HuH-7 (cell line): ENCODE data around the gene RARS1.

Experiments
- DNase-seq: peaks from one replicate; pipeline ENCODE4 v3.0.0; 2011; ENCODE audit warnings: low spot score

Gene RARS1

DNA sequence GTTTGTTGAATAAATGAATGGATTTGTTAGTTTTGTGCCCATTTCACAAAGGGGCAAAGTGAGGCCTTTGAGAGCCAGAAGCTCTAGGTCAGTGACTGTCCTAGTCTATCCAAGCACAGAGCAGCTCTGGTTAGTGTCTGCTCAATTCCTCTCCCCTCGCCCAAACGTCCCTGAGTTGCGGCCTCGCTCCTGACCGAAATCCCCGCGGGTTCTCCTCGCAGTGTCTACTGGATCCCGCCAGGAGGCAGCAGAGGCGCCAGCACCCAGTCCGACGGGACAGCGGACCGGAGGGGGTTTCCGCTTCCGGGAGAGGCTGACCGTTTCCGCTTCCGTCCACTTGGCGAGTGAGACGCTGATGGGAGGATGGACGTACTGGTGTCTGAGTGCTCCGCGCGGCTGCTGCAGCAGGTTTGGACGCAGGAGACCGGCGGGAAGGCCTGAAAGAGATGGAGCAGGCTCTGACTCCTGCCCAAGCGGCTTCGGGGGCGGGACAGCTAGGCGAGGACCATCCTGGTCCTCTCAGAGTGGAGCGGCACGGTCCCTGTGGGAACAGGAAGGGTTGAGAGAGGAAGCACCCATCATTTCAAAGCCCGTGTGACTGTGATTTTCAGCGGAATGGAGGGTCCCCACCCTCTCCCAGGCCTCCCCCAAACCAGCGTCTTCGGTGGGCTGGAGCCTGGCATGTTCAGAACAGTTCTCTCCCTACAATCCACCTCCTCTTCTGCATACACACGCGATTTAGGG lies at the start of gene RARS1:
Gene RARS1, plus strand, starts transcription at position 336 of the 744 bp plus-strand sequence. Its CDS starts 28 bp downstream, at position 364.
- peak; percentile 92 for DNase-seq

- no peak for DNase-seq
These were observed 47.9 kb upstream of the RARS1 start for GRCh38 chr5:168438349-168438748.

GRCh38 chr5:168443533-168443932 lies 42.7 kb upstream of the RARS1 start:
- DNase-seq: no peak

DNA sequence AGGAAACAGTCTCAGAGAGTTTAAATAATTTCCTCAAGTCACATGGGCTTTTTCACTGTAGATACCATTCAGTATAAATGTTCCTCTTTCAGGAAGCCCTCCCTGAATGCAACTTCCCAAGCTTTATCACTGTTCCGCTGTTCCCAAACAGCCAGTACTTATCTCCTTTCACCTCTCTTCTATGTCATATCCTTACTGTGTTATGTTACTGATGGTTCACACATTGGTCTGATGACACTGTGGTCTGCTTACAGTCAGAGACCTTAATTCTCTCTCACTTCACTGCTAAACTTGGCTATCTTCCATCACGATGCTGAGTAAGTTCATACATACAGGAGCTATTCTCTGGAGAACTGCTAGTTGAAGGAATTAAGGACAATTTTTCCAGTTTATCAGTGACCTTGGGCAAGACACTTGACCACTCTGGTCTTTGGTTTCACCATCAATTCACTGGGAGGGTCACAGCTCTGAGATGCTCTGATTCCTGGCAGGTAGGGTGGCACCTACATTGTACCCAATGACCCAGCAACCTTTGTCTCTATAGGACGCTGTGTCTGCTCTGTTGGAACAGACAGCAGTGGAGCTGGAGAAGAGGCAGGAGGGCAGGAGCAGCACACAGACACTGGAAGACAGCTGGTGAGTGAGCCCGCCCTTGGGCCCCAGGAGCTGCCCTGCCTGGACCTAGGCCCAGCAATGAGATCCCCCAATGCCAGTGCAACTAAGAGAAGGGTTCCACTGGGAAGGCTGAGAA lies 42.1 kb upstream of the RARS1 start:
- no peak for DNase-seq

DNA sequence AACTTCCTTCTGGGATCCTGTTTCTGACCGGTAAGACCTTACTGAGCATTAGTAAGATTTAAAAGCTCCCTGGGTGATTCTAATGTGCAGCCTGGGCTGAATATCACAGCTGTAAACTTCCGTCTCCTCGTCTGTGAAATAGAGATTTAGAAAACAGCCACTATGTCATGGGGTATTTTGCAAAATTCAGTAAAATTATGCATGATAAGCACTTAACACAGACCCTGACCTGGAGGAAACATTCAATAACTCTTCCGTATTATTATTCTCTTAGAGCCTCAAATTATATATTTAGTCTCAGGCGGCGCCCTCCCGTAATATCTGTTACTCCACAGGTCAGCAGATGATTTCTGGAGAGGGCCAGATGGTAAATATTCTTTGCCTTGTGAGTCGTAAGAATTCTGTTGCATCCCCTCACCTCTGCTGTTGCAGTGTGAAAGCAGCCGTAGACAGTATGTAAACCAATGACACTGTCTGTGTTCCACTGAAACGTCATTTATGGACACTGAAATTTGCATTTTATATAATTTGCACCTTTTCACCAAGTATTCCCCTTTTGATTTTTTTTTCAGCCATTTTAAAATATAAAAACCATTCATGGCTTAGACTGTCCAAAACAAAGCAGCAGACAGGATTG lies 39.2 kb upstream of the RARS1 start:
- DNase-seq: no peak

- DNase-seq: no peak
These were observed 38.5 kb upstream of the RARS1 start for GRCh38 chr5:168447808-168448207.

DNA sequence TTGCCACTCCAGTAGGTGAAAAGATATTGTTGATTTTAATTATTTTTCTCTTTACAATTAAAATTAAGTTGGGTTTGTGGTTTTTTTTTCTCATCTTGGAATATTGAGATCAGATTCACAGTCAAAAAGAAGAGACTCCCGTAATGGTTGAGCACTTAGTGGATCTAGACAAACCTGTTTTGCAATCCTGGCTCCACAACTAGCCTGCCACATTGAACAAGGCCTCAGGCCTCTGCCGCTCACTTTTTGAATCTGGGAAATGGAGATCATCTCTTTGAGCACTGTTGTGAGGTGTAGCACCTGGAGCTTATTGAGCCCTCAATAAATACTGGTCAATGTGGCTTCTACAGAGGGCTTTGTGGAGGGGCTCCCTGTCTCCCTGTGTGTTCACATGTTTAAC lies 37.1 kb upstream of the RARS1 start:
- DNase-seq: no peak

DNA sequence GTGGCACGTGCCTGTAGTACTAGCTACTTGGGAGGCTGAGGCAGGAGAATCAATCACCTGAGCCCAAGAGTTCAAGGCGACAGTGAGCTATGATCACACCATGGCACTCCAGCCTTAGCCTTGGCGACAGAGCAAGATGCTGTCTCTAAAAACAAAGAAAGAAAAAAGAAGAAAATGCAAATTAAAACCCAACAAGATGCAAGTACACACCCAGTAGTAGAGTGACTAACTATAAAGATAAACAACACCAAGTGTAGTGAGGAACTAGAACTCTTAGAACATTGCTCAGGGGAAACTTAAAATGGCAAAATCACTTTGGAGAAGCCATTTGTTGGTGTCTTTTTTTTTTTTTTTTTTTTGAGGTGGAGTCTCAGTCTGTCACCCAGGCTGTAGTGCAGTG lies 34.7 kb upstream of the RARS1 start:
- DNase-seq: no peak

GRCh38 chr5:168455201-168455600 lies 31.1 kb upstream of the RARS1 start:
- DNase-seq: no peak

DNA sequence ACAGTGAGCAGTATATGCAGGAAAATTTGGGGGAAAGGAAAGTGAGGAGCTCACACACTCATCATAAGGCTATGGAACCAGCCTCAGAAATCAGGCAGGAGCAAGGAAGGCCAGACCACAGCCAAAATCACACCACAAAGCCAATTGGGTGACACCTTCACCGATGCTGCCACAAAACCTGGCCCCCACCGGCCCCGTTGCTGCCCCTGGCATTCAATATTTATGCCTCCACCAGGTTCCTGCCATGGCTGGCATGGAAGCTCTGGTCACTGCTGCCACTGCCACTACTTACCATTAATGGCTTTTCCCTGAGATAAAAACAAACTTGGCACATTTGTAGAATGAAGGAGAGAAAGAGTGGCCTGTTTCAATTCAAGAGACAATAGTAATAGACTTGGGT lies 28.7 kb upstream of the RARS1 start:
- DNase-seq: no peak

DNA sequence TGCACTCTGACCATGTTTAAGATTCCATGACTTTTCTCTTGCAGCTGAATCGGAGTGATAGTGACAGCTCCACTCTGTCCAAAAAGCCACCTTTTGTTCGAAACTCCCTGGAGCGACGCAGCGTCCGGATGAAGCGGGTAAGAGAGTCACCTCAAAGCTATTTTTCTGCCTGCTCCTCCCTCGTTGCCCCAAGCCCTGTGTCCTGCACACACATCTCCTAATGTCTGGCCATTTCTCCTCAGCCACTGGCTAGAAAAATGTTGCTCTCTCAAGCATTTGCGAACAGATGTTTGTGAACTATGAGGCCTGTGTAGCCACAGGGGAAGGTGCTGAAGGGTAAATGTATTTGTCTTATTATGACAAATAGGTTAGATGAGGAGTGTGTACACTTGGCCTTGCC lies 25.7 kb upstream of the RARS1 start:
- DNase-seq: no peak

- no peak for DNase-seq
These were observed 23.2 kb upstream of the RARS1 start for GRCh38 chr5:168463081-168463480.

DNA sequence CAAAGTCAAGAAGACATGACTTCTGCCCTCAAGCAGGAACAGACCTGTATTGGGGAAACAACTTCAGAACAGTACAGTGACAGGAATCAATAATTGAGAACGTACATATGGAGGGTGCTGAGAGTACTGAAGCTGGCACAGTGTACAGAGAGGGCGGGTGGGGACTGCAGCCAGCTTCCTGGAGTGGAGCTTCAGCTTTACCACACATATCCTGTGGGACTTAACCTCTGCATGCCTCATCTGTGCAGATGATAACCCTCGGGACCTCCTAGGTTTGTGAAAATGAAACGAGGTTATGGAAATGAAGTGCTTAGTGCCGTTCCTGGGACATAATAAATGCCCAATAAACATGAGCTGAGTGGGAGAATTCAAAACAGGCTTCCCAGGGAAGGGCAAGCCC lies 22.1 kb upstream of the RARS1 start:
- no peak for DNase-seq

DNA sequence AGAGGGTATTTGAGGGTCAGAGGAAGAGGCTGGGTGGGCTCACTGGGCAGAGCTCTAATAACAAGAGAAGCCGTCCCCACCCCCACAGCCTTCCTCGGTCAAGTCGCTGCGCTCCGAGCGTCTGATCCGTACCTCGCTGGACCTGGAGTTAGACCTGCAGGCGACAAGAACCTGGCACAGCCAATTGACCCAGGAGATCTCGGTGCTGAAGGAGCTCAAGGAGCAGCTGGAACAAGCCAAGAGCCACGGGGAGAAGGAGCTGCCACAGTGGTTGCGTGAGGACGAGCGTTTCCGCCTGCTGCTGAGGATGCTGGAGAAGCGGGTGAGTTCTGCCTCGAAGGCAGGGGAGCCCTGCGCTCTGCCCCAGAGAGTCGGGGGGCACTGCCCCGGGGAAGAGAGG lies 21.6 kb upstream of the RARS1 start:
- DNase-seq: no peak

DNA sequence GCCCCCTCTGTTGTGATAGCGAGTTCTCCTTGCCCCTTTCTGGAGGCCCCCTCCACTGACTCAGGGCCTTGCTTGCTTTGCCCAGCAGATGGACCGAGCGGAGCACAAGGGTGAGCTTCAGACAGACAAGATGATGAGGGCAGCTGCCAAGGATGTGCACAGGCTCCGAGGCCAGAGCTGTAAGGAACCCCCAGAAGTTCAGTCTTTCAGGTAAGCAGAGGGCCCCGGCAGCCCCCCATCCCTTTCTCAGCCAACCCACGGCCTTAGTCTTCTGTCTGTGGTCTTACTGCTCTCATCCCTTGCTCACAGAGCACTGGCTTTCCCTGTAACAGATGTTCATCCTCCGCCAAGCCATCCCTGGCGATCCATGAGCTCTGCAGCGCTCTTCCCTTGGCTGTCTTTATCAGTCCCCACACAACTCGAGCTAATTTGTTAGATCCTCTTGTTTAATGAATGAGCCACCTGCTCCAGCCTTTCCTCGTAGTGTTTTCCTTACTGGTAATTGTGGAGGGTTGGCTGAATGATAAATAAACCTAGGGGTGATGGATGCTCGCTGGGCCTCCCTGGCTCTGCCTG lies 18.4 kb upstream of the RARS1 start:
- no peak for DNase-seq

GRCh38 chr5:168468836-168469235 lies 17.4 kb upstream of the RARS1 start:
- no peak for DNase-seq

GRCh38 chr5:168469816-168470215 lies 16.5 kb upstream of the RARS1 start:
- no peak for DNase-seq

- DNase-seq: no peak
These were observed 14.5 kb upstream of the RARS1 start for GRCh38 chr5:168471785-168472184.

- no peak for DNase-seq
These were observed 13.9 kb upstream of the RARS1 start for GRCh38 chr5:168472329-168472728.

DNA sequence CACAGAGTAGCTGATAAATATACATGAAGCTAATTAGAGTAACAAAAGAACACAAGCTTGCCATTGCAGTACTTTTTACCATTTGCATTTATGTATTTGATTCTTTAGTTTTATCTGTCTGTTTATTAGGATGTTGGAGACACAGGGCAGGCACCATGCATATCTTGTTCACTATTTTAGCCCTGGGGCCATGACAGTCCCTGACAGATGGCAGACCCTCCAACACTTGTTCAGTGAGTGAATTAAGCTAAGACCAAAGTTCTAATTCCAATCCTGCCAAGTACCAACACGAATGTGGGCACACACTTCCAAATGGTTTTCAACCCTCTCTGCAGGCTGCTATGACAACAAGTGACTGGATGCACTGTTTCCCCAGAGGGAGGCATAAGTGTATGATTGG lies 12.0 kb upstream of the RARS1 start:
- DNase-seq: no peak

- no peak for DNase-seq
These were observed 9.2 kb upstream of the RARS1 start for GRCh38 chr5:168477060-168477459.

DNA sequence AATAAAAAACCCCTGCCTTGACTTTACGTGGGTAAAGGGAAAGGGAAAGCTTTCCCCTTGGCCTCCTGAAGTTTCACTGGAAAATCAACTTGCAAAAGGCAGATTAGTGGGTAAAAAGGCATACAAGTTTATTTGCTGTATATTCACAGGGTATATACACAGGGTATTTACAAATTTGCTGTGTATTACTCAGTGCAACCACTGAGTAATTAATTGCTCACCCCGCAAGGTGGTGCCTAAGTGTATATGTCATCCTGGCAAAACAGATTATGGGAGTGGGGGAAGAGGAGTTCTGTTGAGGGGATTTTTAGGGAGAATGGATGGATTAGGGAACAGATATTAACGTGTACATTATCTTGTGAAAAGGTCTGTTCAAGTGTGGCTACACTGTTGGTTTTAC lies 7.1 kb upstream of the RARS1 start:
- no peak for DNase-seq

GRCh38 chr5:168480601-168481000 lies 5.7 kb upstream of the RARS1 start:
- no peak for DNase-seq
